Measurements from ENCODE around the gene XNDC1N. TPM values are rescaled to one million over a fixed set of nuclear protein-coding genes. Genes with fewer than 3 reads are reported as not detected.

XNDC1N gene
- total and polyA plus RNA-seq, 9 of the 15 experiments (the other 6 are each of a cell fraction or from before 2014, with no cell fraction given) = 6.8 to 11.4 (median 9.7) TPM

DNA sequence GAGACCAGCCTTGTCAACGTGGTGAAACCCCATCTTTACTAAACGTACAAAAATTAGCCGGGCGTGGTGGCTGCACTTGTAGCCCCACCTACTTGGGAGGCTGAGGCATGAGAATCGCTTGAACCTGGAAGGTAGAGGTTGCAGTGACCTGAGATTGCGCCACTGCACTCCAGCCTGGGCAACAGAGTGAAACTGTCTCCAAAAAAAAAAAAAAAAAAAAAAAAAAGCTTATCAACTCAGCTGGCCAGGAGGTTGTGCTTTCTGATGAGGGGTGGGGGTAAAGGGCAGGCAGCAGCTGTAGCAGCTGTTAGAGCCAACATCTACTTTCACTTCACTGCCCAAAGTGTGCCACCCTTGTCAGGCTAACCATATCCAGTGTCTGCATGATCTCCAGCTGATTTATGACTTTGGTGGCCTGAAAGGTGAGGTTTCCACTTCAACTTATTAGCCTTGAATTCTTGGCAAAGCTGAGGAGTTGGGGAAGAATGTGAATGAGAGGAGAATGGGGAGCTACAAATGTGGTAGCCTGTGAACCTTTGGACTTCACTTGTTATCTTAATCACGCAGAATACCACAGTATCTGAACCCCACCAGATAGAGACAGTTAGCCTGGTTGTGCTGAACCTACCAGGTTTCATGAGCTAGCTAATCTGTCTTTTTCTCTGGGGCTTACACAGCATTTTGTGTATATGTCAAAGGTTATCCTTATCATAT, 20.1 kb upstream of the XNDC1N start (continued):
- TF ChIP-seq, protein P1, sequence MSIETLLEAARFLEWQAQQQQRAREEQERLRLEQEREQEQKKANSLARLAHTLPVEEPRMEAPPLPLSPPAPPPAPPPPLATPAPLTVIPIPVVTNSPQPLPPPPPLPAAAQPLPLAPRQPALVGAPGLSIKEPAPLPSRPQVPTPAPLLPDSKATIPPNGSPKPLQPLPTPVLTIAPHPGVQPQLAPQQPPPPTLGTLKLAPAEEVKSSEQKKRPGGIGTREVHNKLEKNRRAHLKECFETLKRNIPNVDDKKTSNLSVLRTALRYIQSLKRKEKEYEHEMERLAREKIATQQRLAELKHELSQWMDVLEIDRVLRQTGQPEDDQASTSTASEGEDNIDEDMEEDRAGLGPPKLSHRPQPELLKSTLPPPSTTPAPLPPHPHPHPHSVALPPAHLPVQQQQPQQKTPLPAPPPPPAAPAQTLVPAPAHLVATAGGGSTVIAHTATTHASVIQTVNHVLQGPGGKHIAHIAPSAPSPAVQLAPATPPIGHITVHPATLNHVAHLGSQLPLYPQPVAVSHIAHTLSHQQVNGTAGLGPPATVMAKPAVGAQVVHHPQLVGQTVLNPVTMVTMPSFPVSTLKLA (conservative IDR thresholded peaks at IDR 0.05) = peak in 1 of 2 experiments; percentile 42; a peak in 1 of 4 replicates
- TF ChIP-seq TRIM24 (IDR thresholded peaks at IDR 0.05) = peak; percentile 62 to 64; a peak in 3 of 4 replicates
- peak; percentile 86 for TF ChIP-seq CBFA2T2 (conservative IDR thresholded peaks at IDR 0.05)
- TF ChIP-seq TAL1 (IDR thresholded peaks at IDR 0.05) = peak; percentile 86
- no peak for TF ChIP-seq ATF1 (CRISPR knock-in tag; IDR thresholded peaks at IDR 0.05)
- TF ChIP-seq ATF1 (tag; IDR thresholded peaks at IDR 0.05) = 0 out of 2 replicates have a peak, but pooled peaks have one; percentile 7
- TF ChIP-seq CXXC5 (CRISPR knock-in tag; IDR thresholded peaks at IDR 0.05) = peak; percentile 70
- TF ChIP-seq KLF1 (tag; IDR thresholded peaks at IDR 0.05) = no peak
- TF ChIP-seq NFRKB (IDR thresholded peaks at IDR 0.05; ENCODE audit: low read depth) = no peak
- no peak; the same call in 1 of the 2 replicates for TF ChIP-seq SP1 (CRISPR knock-in tag; IDR thresholded peaks at IDR 0.05)
- peak in 1 of 2 experiments; percentile 77; a peak in 2 of 4 replicates for TF ChIP-seq RCOR1 (IDR thresholded peaks at IDR 0.05; ENCODE audit: borderline replicate concordance in 1 of 2, low read depth in 2 of 2, low read length in 2 of 2)
- peak; percentile 78 for TF ChIP-seq MTA2 (IDR thresholded peaks at IDR 0.05; ENCODE audit: low read depth)
- TF ChIP-seq NBN (IDR thresholded peaks at IDR 0.05; ENCODE audit: low read depth) = peak; percentile 43; the same call in 1 of the 2 replicates
- TF ChIP-seq DACH1 (IDR thresholded peaks at IDR 0.05; ENCODE audit: partially characterized antibody) = peak; percentile 76
- TF ChIP-seq, protein P2, sequence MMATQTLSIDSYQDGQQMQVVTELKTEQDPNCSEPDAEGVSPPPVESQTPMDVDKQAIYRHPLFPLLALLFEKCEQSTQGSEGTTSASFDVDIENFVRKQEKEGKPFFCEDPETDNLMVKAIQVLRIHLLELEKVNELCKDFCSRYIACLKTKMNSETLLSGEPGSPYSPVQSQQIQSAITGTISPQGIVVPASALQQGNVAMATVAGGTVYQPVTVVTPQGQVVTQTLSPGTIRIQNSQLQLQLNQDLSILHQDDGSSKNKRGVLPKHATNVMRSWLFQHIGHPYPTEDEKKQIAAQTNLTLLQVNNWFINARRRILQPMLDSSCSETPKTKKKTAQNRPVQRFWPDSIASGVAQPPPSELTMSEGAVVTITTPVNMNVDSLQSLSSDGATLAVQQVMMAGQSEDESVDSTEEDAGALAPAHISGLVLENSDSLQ (IDR thresholded peaks at IDR 0.05) = peak; percentile 82
- TF ChIP-seq MEIS2 (IDR thresholded peaks at IDR 0.05; ENCODE audit: partially characterized antibody) = peak; percentile 94
- TF ChIP-seq NR2C2 (CRISPR knock-in tag; IDR thresholded peaks at IDR 0.05) = no peak
- peak; percentile 59 for TF ChIP-seq NR2C2 (tag; IDR thresholded peaks at IDR 0.05)
- no peak for TF ChIP-seq TBL1XR1 (IDR thresholded peaks at IDR 0.05; ENCODE audit: low read length in 2 of 2)
- TF ChIP-seq, protein P3, sequence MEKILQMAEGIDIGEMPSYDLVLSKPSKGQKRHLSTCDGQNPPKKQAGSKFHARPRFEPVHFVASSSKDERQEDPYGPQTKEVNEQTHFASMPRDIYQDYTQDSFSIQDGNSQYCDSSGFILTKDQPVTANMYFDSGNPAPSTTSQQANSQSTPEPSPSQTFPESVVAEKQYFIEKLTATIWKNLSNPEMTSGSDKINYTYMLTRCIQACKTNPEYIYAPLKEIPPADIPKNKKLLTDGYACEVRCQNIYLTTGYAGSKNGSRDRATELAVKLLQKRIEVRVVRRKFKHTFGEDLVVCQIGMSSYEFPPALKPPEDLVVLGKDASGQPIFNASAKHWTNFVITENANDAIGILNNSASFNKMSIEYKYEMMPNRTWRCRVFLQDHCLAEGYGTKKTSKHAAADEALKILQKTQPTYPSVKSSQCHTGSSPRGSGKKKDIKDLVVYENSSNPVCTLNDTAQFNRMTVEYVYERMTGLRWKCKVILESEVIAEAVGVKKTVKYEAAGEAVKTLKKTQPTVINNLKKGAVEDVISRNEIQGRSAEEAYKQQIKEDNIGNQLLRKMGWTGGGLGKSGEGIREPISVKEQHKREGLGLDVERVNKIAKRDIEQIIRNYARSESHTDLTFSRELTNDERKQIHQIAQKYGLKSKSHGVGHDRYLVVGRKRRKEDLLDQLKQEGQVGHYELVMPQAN (IDR thresholded peaks at IDR 0.05; ENCODE audit: borderline replicate concordance) = peak; percentile 39; the same call in 1 of the 2 replicates
- TF ChIP-seq ZFP36 (IDR thresholded peaks at IDR 0.05; ENCODE audit: low read depth, low read length, partially characterized antibody) = no peak
- TF ChIP-seq, protein P4, sequence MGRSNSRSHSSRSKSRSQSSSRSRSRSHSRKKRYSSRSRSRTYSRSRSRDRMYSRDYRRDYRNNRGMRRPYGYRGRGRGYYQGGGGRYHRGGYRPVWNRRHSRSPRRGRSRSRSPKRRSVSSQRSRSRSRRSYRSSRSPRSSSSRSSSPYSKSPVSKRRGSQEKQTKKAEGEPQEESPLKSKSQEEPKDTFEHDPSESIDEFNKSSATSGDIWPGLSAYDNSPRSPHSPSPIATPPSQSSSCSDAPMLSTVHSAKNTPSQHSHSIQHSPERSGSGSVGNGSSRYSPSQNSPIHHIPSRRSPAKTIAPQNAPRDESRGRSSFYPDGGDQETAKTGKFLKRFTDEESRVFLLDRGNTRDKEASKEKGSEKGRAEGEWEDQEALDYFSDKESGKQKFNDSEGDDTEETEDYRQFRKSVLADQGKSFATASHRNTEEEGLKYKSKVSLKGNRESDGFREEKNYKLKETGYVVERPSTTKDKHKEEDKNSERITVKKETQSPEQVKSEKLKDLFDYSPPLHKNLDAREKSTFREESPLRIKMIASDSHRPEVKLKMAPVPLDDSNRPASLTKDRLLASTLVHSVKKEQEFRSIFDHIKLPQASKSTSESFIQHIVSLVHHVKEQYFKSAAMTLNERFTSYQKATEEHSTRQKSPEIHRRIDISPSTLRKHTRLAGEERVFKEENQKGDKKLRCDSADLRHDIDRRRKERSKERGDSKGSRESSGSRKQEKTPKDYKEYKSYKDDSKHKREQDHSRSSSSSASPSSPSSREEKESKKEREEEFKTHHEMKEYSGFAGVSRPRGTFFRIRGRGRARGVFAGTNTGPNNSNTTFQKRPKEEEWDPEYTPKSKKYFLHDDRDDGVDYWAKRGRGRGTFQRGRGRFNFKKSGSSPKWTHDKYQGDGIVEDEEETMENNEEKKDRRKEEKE (IDR thresholded peaks at IDR 0.05; ENCODE audit: borderline replicate concordance in 1 of 2, control insufficient read depth in 1 of 2, low read depth in 2 of 2, low read length in 1 of 2) = 0 out of 4 replicates have a peak, but pooled peaks of 1 of the 2 experiments have one; percentile 36
